Testis (tissue), 3 donors: ENCODE data around the gene NME9. TPM values are rescaled to one million over a fixed set of nuclear protein-coding genes. Genes with fewer than 3 reads are reported as not detected.

Experiments
- DNase-seq: peaks from one replicate; pipeline ENCODE4 v3.0.0-alpha.2; 2019
- H3K27ac ChIP-seq, 2 donors: fragments of 200-600 bp; sonication (generic); one replicate each; pipeline ENCODE4 v1.5.1; 2019
- H3K27me3 ChIP-seq: fragments of 200-600 bp; sonication (generic); one replicate; pipeline ENCODE4 v1.5.1; 2019
- H3K36me3 ChIP-seq: fragments of 200-600 bp; sonication (generic); one replicate; pipeline ENCODE4 v1.5.1; 2017; ENCODE audit warnings: low read depth; ENCODE audit errors: missing control alignments
- H3K4me1 ChIP-seq: fragments of 200-600 bp; sonication (generic); one replicate; pipeline ENCODE4 v1.5.1; 2019
- H3K4me3 ChIP-seq, 2 donors: fragments of 200-600 bp; sonication (generic); one replicate each; pipeline ENCODE4 v1.5.1; 2017 to 2019
- H3K9me3 ChIP-seq: fragments of 200-600 bp; sonication (generic); one replicate; pipeline ENCODE4 v1.5.1; 2017
- POLR2A ChIP-seq: fragments of 450-650 bp; IDR thresholded peaks from one replicate; pipeline ENCODE4 v1.6.1; 2017; ENCODE audit warnings: antibody characterized with exemption, mild to moderate bottlenecking, moderate library complexity
- WGBS, 2 donors: methylation state at CpG; one replicate each; pipeline ENCODE4 v1.1.5; 2018; 5-methylcytosine and 5-hydroxymethylcytosine counted together
- intact Hi-C: fragments of 100-400 bp; cut with DNase I; formaldehyde crosslinking; loops from one replicate; pipeline ENCODE4 v1.15.1; 2023; ENCODE audit warnings: low total_unique reads
- polyA plus RNA-seq: library from polyadenylated mRNA; stranded (reverse); fragments of 350-450 nt; fragmentation: Illumina TruSeq; extraction: RNeasy Lipid Tissue Mini Kit (QIAGEN cat#74804); gene quantifications from one replicate; pipeline ENCODE4 v1.2.3, GENCODE V29; 2014; ENCODE audit warnings: low read depth, low replicate concordance; ENCODE audit not compliant: insufficient read depth
- total RNA-seq, 2 donors: library from RNA; depleted of rRNA; stranded (reverse); fragments of >200 nt; gene quantifications; one replicate each; pipeline ENCODE4 v1.2.3, GENCODE V29; 2016
- TF ChIP-seq, protein P1 (sequence below), 3 experiments: fragments of 450-650 bp in 2 of 3; fragments of 200-600 bp in 1 of 3; sonication (generic) in 1 of 3; IDR thresholded peaks; one replicate each; pipeline ENCODE4 v1.5.1; 2016 to 2019; ENCODE audit warnings: antibody characterized with exemption in 3 of 3, mild to moderate bottlenecking in 2 of 3, moderate library complexity in 1 of 3

The NME9 gene
- total and polyA plus RNA-seq, 3 donors from 2014 or later: 3.2 to 11.5 (median 8.0) TPM

DNA sequence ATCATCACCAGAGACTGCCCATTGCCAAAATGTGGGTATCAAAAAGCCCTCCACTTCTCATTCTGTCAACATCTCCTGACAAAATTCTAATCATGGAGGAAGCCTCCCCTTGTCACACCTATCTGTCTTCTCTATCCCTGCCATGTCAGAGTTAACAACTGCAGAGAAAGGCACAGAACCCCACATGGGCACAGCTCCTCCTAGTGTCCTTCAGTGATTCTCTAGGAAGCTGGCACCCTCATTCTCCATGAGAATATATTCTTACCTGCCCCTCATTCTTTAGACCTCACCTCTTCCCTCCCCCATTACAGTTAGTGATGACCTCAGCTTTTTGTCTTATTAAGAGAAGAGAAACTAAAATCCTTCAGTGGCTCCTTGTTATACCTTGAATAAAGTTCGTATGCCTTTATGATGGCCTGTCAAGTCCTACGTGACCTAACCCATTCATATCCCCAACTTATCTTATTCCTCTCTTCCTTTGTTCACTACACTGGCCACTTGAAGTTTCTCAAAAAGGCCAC is 44.6 kb downstream of the NME9 start:
- intact Hi-C loops: no loop called here
- TF ChIP-seq POLR2A: no peak
- TF ChIP-seq, protein P1, sequence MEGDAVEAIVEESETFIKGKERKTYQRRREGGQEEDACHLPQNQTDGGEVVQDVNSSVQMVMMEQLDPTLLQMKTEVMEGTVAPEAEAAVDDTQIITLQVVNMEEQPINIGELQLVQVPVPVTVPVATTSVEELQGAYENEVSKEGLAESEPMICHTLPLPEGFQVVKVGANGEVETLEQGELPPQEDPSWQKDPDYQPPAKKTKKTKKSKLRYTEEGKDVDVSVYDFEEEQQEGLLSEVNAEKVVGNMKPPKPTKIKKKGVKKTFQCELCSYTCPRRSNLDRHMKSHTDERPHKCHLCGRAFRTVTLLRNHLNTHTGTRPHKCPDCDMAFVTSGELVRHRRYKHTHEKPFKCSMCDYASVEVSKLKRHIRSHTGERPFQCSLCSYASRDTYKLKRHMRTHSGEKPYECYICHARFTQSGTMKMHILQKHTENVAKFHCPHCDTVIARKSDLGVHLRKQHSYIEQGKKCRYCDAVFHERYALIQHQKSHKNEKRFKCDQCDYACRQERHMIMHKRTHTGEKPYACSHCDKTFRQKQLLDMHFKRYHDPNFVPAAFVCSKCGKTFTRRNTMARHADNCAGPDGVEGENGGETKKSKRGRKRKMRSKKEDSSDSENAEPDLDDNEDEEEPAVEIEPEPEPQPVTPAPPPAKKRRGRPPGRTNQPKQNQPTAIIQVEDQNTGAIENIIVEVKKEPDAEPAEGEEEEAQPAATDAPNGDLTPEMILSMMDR (IDR thresholded peaks at IDR 0.05): no peak
- WGBS, 2 donors: 92 to 98% methylated on average over 2 of the region's 2 CpGs

DNA sequence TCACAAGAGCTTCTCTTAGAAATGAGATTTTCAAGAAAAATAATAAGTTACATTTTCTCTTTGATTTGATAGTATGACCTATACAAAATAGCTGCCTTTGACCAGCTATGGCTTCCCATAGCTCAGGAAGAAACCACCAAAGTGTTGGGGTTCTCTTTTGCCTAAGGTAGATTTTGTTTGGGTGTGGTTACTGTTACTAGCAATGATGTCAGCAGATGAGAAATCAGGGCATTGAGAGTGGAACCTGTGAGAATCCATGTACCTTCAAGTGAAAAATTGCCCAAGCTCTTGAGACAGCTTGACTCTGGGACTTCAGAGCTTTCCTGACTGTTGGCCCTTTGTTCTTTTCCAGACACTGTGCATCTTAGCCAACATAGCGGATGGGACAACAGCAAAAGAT is 45.6 kb downstream of the NME9 start:
- DNase-seq: no peak
- intact Hi-C loops: no loop called here
- H3K27ac ChIP-seq: no peak overlapping the region
- no peaks in the 10 kb centered on the region for H3K36me3 ChIP-seq
- TF ChIP-seq POLR2A: no peak
- no peaks in the 10 kb centered on the region for H3K9me3 ChIP-seq
- H3K4me3 ChIP-seq: no peak overlapping the region
- no peaks in the 10 kb centered on the region for H3K4me1 ChIP-seq
- no peaks in the 10 kb centered on the region for H3K27me3 ChIP-seq
- 94 to 100% methylated on average over 1 of the region's 1 CpG for WGBS, 2 donors

More for the DNA sequence above, 44.6 kb downstream of the NME9 start:
- H3K9me3 ChIP-seq: no peaks in the 10 kb centered on the region
- no peak for DNase-seq
- no peaks in the 10 kb centered on the region for H3K4me1 ChIP-seq
- no peaks in the 10 kb centered on the region for H3K36me3 ChIP-seq
- no peak overlapping the region for H3K4me3 ChIP-seq
- H3K27me3 ChIP-seq: no peaks in the 10 kb centered on the region
- H3K27ac ChIP-seq: no peak overlapping the region

DNA sequence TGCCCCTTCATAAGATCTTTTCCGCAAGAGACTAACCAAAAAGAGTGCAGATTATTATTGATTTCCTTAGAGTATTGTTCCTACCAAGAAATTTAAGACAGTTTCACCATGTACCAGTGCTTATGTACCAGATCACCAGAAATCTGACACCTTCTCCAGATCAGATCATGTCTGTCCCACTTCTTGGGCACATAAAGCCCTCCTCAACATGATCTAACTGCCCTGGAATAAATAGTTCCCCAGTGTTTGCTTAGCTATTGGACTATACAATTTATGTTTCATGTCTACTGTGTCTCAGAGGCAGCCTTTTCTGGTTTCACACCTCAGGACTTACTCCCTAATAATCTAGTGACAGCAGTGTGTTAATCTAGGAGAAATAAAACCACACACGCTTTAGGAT is 46.8 kb downstream of the NME9 start:
- Histone ChIP-seq H3K36me3 (no peaks in the 10 kb centered on the region), H3K27ac (no peak overlapping the region), H3K9me3 (no peaks in the 10 kb centered on the region), H3K27me3 (no peaks in the 10 kb centered on the region), H3K4me1 (no peaks in the 10 kb centered on the region), H3K4me3 (no peak overlapping the region)
- DNase-seq: no peak
- TF ChIP-seq POLR2A: no peak
- TF ChIP-seq, protein P1 (IDR thresholded peaks at IDR 0.05): no peak
- WGBS, 2 donors: 91 to 92% methylated on average over 2 of the region's 2 CpGs
- intact Hi-C loops: no loop called here

GRCh38 chr3:138281561-138281960 is 48.1 kb downstream of the NME9 start:
- DNase-seq: no peak
- H3K27ac ChIP-seq: no peak overlapping the region
- intact Hi-C loops: no loop called here
- no peaks in the 10 kb centered on the region for H3K27me3 ChIP-seq
- H3K9me3 ChIP-seq: no peaks in the 10 kb centered on the region
- no peak overlapping the region for H3K4me3 ChIP-seq
- TF ChIP-seq, protein P1 (IDR thresholded peaks at IDR 0.05): no peak
- no peak for TF ChIP-seq POLR2A
- WGBS, 2 donors: 88 to 95% methylated on average over 3 of the region's 3 CpGs
- no peaks in the 10 kb centered on the region for H3K4me1 ChIP-seq
- no peaks in the 10 kb centered on the region for H3K36me3 ChIP-seq

DNA sequence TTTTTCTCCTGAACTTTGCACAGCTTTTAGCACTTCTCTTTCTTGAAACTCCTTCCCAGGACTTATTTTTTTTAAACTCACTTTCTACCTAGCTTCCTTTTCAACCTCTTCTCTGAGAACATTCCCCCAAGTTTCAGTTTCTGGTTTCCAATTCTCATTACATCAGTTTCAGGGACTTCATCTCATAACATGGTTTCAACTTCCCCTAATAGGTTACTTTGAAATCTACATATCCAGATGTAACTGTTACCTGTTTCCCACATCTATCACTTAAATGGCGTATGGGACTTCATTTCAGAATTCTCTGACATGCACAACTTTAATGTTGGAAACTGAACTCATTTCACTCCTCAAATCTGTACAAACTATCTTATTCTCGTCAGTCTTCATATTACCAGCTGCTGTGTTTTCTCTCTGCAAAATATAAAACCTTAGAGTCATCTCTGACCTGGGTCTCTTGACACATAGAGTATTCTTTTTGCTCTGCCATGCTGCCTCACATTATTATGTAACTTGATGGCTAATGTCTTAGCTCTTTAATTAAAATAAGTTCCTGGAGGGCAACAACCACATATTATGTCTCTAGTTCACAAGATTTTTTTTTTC is 58.4 kb downstream of the NME9 start:
- no peaks in the 10 kb centered on the region for H3K4me1 ChIP-seq
- H3K27ac ChIP-seq: no peak overlapping the region
- no peak for DNase-seq
- H3K4me3 ChIP-seq: no peak overlapping the region
- no peak for TF ChIP-seq POLR2A
- TF ChIP-seq, protein P1 (IDR thresholded peaks at IDR 0.05): no peak
- intact Hi-C loops: no loop called here
- no peaks in the 10 kb centered on the region for H3K36me3 ChIP-seq
- no peaks in the 10 kb centered on the region for H3K9me3 ChIP-seq
- no peaks in the 10 kb centered on the region for H3K27me3 ChIP-seq
- WGBS, 2 donors: 79 to 92% methylated on average over 2 of the region's 2 CpGs
